Hepatocyte (in vitro differentiated cells): ENCODE data around the gene MTA1.

Source experiments
- CTCF ChIP-seq: fragments of 200-600 bp; sonication (generic); IDR thresholded peaks from 2 replicates; pipeline ENCODE4 v1.5.1; 2016; ENCODE audit warnings: antibody characterized with exemption, mild to moderate bottlenecking; ENCODE audit not compliant: poor library complexity
- EZH2 ChIP-seq: fragments of 200-600 bp; sonication (generic); IDR thresholded peaks from 2 replicates; pipeline ENCODE4 v1.6.1; 2016; ENCODE audit warnings: antibody characterized with exemption, mild to moderate bottlenecking, borderline replicate concordance
- EZH2phosphoT487 ChIP-seq: fragments of 200-600 bp; sonication (generic); IDR thresholded peaks from one replicate; pipeline ENCODE4 v1.6.1; 2018; ENCODE audit warnings: antibody characterized with exemption, mild to moderate bottlenecking, low read depth, moderate library complexity; ENCODE audit not compliant: unreplicated experiment, severe bottlenecking

GRCh38 chr14:105461903-105462302 lies 42.3 kb downstream of the MTA1 start:
- no peak for TF ChIP-seq CTCF
- TF ChIP-seq EZH2, result no peak
- TF ChIP-seq EZH2phosphoT487, result no peak
